ENCODE data around the gene RNASEH1.
"Not testable (repeated sequence)": the region's sequence is repeated elsewhere in the genome, so short reads cannot be mapped to it uniquely, and the experiment has no call there.

The RNASEH1 gene

GRCh38 chr2:3522961-3523421, 35.1 kb downstream of the RNASEH1 start:
- DNase-seq (ENCODE audit: low read depth in 1 of 2, low spot score in 1 of 2): no peak

DNA sequence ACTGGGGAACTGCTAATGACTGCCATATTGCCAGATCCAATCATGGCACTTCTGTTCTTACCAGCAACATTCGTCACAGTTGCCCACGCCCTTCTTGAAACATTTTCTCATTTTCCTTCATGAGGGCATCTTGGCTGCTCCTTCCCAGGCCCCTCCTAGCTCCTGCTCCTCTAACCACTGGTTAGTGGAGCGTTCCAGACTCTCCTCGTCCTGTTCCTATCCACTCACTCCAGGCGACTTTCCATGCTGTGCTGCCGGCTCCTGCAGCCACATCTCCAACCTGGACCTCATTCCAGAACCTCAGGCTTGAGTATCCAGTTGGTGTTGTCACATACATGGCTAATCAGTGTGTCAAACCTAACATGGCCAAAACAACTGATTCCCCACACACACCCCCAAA, 37.5 kb downstream of the RNASEH1 start:
- no peak for DNase-seq (ENCODE audit: low read depth in 1 of 2, low spot score in 1 of 2)

- DNase-seq (ENCODE audit: low read depth in 1 of 2, low spot score in 1 of 2): peak; percentile 50 to 65
Measured at GRCh38 chr2:3519255-3520205, 38.6 kb downstream of the RNASEH1 start, which contains the start of gene ADI1. ADI1 (minus strand) TSS chr2:3519531; CDS start chr2:3519487, 44 bp downstream.

DNA sequence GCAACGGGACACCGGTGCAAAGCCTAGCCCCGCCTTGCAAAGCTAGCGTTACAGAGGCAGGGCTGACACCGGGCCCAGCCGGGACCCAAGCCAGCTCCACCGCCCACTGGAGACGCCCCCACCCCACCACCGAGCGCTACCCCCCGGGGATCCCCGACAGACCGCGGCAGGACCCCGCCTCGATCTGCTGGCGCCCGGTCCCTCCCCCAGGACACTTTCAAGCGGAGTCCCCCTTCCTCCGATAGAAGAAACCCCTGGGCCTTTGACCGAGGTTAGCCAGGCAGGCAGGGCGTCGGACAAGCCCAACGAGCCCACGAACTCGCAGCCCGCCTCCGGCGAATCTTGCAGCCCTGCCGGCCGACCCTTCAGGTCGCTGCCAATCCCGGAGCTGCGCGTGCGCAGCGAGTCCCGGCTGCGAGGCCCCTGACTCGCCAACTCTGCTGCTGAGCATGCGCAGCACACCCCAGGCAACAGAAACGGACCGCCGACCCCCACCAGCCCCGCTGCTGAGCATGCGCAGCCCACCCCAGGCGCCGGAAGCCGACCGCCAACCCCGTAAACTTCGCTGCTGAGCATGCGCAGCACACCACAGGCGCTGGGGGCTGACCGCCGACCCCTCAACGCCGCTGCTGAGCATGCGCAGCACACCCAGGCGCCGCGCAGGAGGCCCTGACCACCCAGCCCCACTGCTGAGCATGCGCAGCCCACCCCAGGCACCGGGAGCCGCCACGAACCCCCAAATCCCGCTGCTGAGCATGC, 39.5 kb downstream of the RNASEH1 start:
- DNase-seq (ENCODE audit: low read depth in 1 of 2, low spot score in 1 of 2): peak; percentile 98

DNA sequence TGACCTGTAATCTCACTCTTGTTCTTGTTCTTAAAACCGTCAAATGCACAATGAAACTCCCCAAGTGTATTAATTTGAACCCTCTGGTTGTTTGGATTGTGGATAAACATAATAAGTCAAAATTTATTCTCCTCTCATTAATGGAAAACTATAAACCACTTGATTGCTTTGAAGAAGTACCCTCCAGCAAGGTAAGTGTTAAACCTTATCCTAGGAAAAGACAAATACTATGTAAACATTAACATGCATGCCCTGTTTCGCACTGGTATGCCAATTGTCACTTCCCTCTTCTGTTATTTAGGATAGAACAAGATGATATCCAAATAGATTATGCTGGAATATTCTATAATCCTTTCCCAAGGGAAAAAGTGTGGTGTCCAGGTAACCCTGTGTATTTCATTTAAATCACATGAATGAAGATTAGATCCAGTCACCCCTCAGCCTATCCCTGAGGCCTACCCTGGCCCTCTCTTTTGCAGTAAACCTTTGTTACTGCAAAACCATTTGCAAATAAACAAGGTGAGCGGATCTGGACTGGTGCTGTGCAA, 40.1 kb downstream of the RNASEH1 start:
- no peak for DNase-seq (ENCODE audit: low read depth in 1 of 2, low spot score in 1 of 2)

GRCh38 chr2:3516831-3517230, 41.3 kb downstream of the RNASEH1 start:
- DNase-seq (ENCODE audit: low read depth in 1 of 2, low spot score in 1 of 2): no peak

DNA sequence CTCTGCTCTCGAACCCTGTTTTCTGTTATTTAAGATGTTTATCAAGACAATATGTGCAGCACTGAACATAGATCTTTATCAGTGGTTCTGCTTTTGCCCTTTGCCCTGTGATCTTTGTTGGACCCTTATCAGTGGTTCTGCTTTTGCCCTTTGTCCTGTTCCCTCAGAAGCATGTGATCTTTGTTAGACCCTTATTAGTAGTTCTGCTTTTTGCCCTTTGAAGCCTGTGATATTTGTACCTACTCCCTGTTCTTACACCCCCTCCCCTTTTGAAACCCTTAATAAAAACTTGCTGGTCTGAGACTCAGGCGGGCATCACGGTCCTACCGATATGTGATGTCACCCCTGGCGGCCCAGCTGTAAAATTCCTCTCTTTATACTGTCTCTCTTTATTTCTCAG, 42.7 kb downstream of the RNASEH1 start:
- DNase-seq (ENCODE audit: low read depth in 1 of 2, low spot score in 1 of 2): not testable (repeated sequence)

- no peak for DNase-seq (ENCODE audit: low read depth in 1 of 2, low spot score in 1 of 2)
Measured at GRCh38 chr2:3513026-3513810, 44.9 kb downstream of the RNASEH1 start.

DNA sequence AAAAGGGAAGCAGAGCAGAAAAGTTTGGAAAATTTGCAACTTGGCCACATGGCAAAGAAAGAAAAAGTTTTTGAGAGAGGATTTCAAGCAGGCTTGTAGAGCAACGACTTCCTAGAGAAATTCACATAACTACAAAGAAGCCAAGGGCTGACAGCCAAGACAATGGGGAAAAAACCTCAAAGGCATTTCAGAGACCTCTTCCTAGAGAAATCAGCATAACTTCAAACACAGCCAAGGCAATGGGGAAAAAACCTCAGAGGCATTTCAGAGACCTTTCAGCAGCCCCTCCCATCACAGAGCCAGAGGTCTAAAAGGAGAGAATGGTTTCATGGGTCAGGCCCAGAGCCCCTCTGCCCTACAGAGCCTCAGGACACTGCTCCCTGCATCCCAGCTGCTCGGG, 46.0 kb downstream of the RNASEH1 start:
- DNase-seq (ENCODE audit: low read depth in 1 of 2, low spot score in 1 of 2): no peak

DNA sequence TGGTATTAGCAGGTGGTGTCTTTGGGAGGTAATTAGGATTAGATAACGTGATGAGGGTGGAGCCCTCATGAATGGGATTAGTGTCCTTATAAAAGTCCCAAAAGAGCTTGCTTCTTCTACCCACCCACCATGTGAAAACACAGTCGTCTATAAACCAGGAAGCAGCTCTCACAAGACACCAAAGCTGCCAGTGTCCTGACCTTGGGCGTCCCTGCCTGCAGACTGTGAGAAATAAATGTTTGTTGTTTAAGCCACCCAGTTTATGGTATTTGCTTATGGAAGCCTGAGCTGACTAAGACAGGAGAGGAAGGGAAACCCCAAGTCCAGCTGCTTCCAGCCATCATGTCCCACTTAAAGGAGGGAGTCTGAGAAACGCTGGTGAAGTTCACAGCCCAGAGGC, 52.4 kb downstream of the RNASEH1 start:
- no peak for DNase-seq (ENCODE audit: low read depth in 1 of 2, low spot score in 1 of 2)

- DNase-seq (ENCODE audit: low read depth in 1 of 2, low spot score in 1 of 2): no peak
Measured at GRCh38 chr2:3504741-3505140, 53.4 kb downstream of the RNASEH1 start.

GRCh38 chr2:3503483-3503882, 54.6 kb downstream of the RNASEH1 start:
- no peak for DNase-seq (ENCODE audit: low read depth in 1 of 2, low spot score in 1 of 2)

GRCh38 chr2:3503046-3503445, 55.1 kb downstream of the RNASEH1 start:
- no peak for DNase-seq (ENCODE audit: low read depth in 1 of 2, low spot score in 1 of 2)

DNA sequence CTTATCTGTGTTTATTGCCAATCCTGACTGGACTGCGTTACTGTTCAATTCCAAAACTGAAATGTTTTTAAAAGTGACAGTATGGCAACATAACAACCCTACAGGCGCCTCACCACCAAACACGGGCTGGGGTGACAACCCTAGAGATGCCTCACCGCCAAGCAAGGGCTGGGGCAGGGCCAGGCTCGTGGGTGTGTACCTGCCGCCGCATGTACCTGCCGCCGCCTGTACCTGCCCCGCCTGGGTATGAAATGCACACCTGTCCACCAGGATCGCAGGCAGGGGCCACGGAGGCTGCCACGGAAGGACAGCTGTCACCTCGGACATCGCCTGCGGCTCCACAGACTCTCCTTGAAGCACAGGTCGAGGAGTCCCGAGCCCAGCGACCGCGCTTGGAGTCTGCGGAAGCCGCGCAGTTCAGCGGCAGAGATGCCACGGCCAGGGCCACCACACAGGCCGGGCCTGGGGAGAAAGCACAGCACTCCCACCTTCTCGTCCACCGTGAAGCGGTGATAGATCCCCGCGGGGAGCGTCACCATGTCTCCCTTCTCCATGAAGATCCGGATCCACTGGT, 57.7 kb downstream of the RNASEH1 start:
- DNase-seq (ENCODE audit: low read depth in 1 of 2, low spot score in 1 of 2): no peak

DNA sequence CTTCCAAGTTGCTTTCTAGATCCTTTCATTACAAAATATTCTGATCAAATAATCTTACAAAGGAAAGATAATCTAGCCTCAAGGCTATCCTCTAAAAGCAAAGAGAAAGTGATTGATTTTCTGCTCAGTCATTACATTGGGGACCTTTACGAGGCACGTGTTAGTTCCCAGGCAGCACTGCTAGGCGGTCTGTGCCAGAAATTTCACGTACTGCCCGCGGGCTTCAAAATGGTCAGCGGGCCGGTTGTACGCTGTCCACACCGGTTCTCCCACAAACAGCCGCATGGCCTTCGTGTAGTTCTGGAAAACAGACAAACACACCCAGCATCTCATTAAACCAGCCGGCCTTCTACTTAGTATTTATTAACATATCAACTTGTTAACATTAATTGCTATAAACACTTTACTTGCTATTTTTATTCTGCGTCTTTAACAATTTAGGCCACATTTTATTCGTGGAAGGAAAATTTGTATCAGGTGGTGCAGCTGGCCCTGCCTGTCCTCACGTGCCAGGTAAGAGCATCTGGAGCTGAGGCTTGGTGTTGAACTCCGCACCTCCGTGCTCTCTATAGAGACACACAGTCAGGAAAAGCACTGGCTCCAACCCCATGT, 59.2 kb downstream of the RNASEH1 start:
- no peak for DNase-seq (ENCODE audit: low read depth in 1 of 2, low spot score in 1 of 2)

DNA sequence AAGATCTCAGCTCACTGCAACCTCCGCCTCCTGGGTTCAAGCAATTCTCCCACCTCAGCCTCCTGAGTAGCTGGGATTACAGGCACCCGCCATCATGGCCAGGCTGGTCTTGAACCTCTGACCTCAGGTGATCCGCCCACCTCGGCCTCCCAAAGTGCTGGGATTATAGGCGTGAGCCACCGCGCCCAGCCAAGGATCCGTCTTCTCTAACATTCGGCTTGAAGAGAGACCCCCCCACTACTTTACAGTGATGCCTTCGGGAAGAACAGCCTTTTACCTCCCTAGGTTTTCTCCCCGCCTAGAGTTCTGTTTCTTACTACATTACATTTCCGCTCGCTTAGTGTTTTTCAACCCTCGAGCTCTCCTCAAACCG, 61.4 kb downstream of the RNASEH1 start:
- not testable (repeated sequence) for DNase-seq (ENCODE audit: low read depth in 1 of 2, low spot score in 1 of 2)
